Measurements from ENCODE around the gene PGRMC1.
"Not testable (repeated sequence)": the region's sequence is repeated elsewhere in the genome, so short reads cannot be mapped to it uniquely, and the experiment has no call there.

Gene PGRMC1

GRCh38 chrX:119236623-119237561 lies 807 bp downstream of the PGRMC1 start:
- peak in 3 of 6 experiments; percentile 17 to 58 (median 26) for DNase-seq

DNA sequence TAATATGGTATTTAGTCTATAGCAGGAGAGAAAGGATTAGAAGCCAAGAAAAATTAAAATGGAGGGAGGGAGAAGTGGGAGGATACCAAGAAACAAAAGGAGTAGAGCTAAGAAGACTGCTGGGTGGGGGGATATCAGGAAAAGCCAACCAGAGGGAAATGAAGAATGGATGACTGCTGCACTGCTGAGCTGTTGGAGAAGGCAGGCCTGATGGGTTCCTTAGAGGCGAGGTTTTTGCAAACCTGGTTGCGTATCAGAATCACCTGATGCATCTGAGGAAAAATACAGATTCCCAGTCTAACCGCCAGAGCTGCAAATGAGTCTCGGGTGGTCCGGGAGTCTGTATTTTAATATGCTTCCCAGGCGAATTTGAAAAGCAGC lies 1.5 kb downstream of the PGRMC1 start:
- no peak for DNase-seq

DNA sequence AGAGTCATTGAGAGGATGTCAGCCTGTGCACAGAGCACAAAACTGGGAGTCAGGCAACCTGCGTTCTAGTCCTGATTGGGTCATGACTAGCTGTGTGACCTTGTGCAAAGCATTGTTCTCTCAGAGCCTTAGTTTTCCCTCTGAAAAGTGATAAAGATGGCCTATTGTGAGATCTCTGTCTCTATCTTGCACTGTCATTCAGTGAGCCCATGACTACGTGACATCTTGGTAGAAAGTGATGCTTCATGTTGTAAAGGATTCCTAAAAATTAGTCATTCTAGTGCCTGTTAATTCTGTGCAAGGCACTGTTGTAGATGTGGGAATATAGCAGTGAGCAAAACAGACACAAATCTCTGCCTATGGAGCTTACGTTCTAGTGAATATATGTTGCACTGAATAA lies 2.5 kb downstream of the PGRMC1 start:
- no peak for DNase-seq

GRCh38 chrX:119240356-119240755 lies 4.3 kb downstream of the PGRMC1 start:
- DNase-seq: no peak

DNA sequence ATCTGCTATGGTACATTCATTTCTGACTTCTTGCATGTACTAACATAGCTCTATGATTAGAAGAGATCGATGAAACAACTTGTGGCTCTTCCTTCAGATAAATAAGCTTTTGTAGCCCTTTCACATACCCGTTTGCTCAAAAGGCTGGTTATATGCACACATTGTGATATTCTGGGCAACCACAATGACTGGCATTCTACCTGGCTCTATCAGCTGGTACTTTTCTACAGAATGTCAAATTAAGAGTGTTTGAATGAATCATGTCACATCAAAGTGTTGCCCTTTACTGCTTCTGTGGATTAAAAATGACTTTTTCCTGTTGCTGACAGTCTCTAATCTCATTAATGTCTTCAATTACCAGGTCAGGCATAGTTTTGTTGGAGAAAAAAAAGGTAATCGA lies 11.6 kb downstream of the PGRMC1 start:
- DNase-seq: no peak

DNA sequence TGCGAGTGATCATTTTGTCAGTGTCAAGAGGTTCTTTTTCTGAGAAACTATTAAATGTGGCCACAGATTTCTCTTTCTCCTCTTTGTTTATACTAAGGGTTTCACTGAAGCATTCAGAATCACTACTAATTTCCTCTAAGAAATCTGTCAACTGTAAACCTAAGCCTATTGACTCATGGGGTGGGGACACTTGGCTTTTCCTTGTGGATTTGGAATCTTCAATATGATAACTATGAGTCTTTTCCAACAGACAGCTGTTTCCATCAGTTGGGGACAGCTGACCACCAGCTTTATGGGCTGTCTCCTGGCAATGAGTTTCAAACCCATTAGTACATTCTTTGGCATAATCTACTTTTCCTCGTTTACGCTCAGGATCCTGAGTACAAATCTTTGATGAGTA lies 13.8 kb downstream of the PGRMC1 start:
- no peak for DNase-seq

- no peak for DNase-seq
Observed at GRCh38 chrX:119251386-119251785, 15.3 kb downstream of the PGRMC1 start.

DNA sequence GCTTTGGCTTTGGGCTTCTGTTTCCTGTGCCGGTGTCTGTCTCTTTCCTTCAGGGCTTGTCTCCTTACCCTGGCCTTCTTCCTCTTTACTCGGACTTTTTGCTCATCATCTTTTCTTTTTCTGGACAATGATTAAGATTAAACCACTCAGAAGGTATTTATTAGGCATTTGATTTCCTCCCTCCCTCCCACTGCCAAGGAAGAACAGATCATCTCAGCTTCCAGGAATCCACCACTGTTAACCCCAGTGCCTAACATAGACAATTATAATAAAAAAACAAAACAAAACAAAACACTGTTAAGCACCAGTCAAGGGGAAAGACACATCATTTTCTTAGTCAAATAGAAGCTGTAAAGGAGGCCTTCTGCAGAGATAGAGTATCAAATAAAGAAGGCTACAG lies 16.6 kb downstream of the PGRMC1 start:
- no peak for DNase-seq

- peak in 2 of 6 experiments; percentile 0 to 17 for DNase-seq
Observed at GRCh38 chrX:119266364-119266995, 30.4 kb downstream of the PGRMC1 start.

DNA sequence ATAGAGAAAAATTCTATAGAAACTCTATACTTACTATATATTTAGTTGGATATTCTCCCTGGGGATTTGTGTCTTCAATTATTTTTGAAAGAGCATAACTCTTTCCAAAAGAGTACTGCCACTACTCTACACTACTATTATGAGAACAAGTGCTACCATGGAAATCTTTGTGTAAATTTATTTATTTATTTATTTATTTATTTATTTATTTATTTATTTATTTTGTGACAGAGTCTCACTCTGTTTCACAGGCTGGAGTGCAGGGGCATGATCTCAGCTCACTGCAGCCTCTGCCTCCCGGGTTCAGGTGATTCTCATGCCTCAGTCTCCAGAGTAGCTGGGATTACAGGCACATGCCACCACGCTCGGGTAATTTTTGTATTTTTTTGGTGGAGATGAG lies 31.0 kb downstream of the PGRMC1 start:
- not testable (repeated sequence) for DNase-seq

DNA sequence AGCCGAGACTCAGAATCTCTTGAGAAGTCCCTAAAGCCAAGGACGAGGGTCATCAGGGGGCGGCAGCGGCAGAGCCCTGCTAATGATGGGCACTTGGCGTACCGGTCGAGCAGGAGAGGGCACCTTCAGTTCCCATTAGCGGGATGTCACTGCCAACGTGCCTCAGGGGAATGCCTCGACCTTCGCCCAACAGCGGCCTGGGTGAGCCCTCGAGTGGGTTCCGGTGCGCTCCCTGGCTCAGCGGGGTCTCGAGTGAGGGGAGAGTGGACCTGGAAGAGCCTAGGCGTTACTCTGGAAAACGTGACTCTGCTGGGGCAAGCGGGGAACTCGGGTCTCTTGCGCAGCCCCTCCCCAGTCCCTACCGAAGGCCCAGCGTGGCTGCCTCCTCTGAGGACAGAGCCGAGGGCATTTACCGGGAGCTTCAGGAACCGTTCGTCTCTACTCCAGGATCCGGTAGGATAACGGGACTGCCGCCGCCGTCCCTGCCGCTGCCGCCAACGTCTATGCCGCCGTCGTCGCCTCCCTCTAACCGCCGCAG lies 36.9 kb downstream of the PGRMC1 start:
- no peak for DNase-seq

GRCh38 chrX:119273420-119274192 lies 37.5 kb downstream of the PGRMC1 start:
- DNase-seq: peak in 5 of 6 experiments; percentile 2 to 31 (median 10)

GRCh38 chrX:119282347-119282746 lies 46.3 kb downstream of the PGRMC1 start:
- not testable (repeated sequence) for DNase-seq

DNA sequence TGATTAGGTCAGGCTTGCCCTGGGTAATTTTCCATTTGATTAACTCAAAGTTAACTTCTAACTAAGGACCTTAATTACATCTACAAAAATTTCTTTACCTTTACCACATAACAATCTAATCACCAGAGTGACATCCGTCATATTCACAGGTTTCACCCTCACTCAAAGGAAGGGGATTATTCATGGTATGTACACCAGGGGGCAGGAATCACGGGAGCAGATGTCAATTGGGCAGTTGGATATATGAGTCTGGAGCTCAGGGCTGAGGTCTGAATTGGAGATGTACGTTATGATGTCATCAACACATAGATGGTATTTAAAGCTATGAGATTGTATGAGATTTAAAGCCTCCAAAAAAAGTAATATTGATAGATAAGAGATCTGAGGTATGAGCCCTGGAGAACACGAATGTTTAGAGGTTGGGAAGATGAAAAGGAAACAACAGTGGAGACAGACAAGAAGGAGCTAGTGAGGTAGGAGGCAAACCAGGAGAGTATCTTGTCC lies 52.9 kb downstream of the PGRMC1 start:
- DNase-seq: no peak

DNA sequence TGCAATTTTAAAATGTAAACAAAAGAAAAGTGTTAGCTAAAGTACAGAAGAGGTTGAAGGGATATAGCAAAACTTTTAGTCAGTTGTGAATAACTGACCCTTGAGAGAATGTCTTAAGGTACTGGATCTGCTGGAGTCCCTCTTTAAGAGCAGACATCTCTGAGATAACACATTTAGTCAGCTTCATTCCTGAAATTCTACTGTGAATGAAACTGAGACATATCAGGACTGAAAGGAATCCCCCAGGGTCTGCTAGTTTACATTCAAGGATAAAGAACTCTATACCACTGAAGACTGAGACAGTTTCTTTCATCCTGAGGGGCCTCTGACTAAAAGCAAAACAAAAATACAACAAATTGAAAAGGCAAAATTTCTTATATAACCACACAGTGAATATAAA lies 54.4 kb downstream of the PGRMC1 start:
- no peak for DNase-seq

- DNase-seq: not testable (repeated sequence)
Observed at GRCh38 chrX:119291246-119291645, 55.2 kb downstream of the PGRMC1 start.

GRCh38 chrX:119292445-119292844 lies 56.4 kb downstream of the PGRMC1 start:
- no peak for DNase-seq

All from stimulated activated naive CD4-positive, alpha-beta T cell (primary cell).